H1 (cell line): ENCODE measurements around the gene RTN4RL2. TPM values are rescaled to one million over a fixed set of nuclear protein-coding genes. Genes with fewer than 3 reads are reported as not detected.

ENCODE experiments used
- EGR1 ChIP-seq: IDR thresholded peaks from 2 replicates; pipeline ENCODE4 v1.6.1; 2011; ENCODE audit warnings: low read depth, low read length, borderline replicate concordance
- FOSL1 ChIP-seq: IDR thresholded peaks from 2 replicates; pipeline ENCODE4 v1.6.1; 2011; ENCODE audit warnings: mild to moderate bottlenecking, low read depth, low read length, moderate library complexity; ENCODE audit not compliant: insufficient read depth
- KDM1A ChIP-seq: fragments of 200-600, 300-600 bp; sonication (generic); IDR thresholded peaks from 2 replicates; pipeline ENCODE4 v1.7.1; 2016; ENCODE audit warnings: mild to moderate bottlenecking, low read length, borderline replicate concordance
- NANOG ChIP-seq: IDR thresholded peaks from 2 replicates; pipeline ENCODE4 v1.6.1; 2011; ENCODE audit warnings: low read length, low read depth, mild to moderate bottlenecking, inconsistent platforms; ENCODE audit not compliant: insufficient read depth, poor library complexity, severe bottlenecking
- PHF8 ChIP-seq: fragments of 200-600 bp; sonication (generic); conservative IDR thresholded peaks from 2 replicates; pipeline ENCODE4 v1.7.1; 2012; ENCODE audit warnings: low read depth, mild to moderate bottlenecking, inconsistent platforms, low read length, moderate library complexity
- RBBP5 ChIP-seq: IDR thresholded peaks from 2 replicates; pipeline ENCODE4 v1.7.1; 2012; ENCODE audit warnings: low read depth, mild to moderate bottlenecking, inconsistent platforms, low read length, moderate library complexity, borderline replicate concordance
- SRF ChIP-seq: IDR thresholded peaks from 2 replicates; pipeline ENCODE4 v1.6.1; 2011; ENCODE audit warnings: mild to moderate bottlenecking, low read depth, low read length, moderate library complexity
- TEAD4 ChIP-seq: IDR thresholded peaks from 2 replicates; pipeline ENCODE4 v1.6.1; 2012; ENCODE audit warnings: low read depth, low read length, inconsistent platforms, mixed read lengths
- polyA plus RNA-seq, 7 experiments: library from polyadenylated mRNA; depleted of rRNA in 3 of 7; stranded (reverse) in 5 of 7; unstranded in 2 of 7; fragments of >200 nt in 5 of 7; fragments of 200-250 nt in 2 of 7; gene quantifications; 1 replicate in 5 of 7; 2 replicates in 1 of 7; 4 replicates in 1 of 7; pipeline versions ENCODE4 v1.2.1 to v1.2.3, GENCODE V29; 2011 to 2013; ENCODE audit warnings: missing spikeins in 2 of 7, mixed read lengths in 2 of 7
- total RNA-seq: library from RNA; stranded (reverse); fragmentation: NEBNext Ultra II Directional; extraction: Animal tissue kit (Norgen Biotek cat#: 25700); gene quantifications from 2 replicates; pipeline ENCODE4 v1.2.1, GENCODE V29; 2021

The RTN4RL2 gene
- total and polyA plus RNA-seq, 2 of the 8 experiments (the other 6 are each of a cell fraction or from before 2014, with no cell fraction given) = 11.4 to 23.7 TPM

GRCh38 chr11:57499413-57499982 lies 39.2 kb downstream of the RTN4RL2 start (continued):
- TF ChIP-seq KDM1A = no peak
- no peak for TF ChIP-seq TEAD4
- no peak for TF ChIP-seq EGR1
- TF ChIP-seq RBBP5 = peak; percentile 66; the same call in 1 of the 2 replicates
- TF ChIP-seq PHF8 = 0 out of 2 replicates have a peak, but pooled peaks have one; percentile 35
- TF ChIP-seq SRF = no peak
- no peak for TF ChIP-seq NANOG
- no peak for TF ChIP-seq FOSL1
